HG02678 (cell line): ENCODE data around the gene PER1.
A peak's percentile ranks its signal among the peaks of the same experiment; 100 is the strongest.

Source experiments
- ATAC-seq: cut with Tn5 transposase; IDR thresholded peaks from one replicate; pipeline ENCODE4 v1.9.1; 2021; ENCODE audit warnings: mild to moderate bottlenecking, moderate library complexity; ENCODE audit not compliant: unreplicated experiment

The PER1 gene

GRCh38 chr17:8140065-8141029 is 11.9 kb downstream of the PER1 start:
- ATAC-seq, result no peak

GRCh38 chr17:8138672-8139371 is 13.4 kb downstream of the PER1 start:
- peak; percentile 88 for ATAC-seq

- peak; percentile 5 for ATAC-seq
Observed at GRCh38 chr17:8138374-8138671, 13.9 kb downstream of the PER1 start.

GRCh38 chr17:8137645-8138373 is 14.4 kb downstream of the PER1 start:
- peak; percentile 2 for ATAC-seq

- ATAC-seq, result no peak
Observed at GRCh38 chr17:8133941-8134340, 18.3 kb downstream of the PER1 start.

- no peak for ATAC-seq
Observed at GRCh38 chr17:8133399-8133798, 18.8 kb downstream of the PER1 start.

- no peak for ATAC-seq
Observed at GRCh38 chr17:8131844-8132441, 20.3 kb downstream of the PER1 start.

GRCh38 chr17:8128125-8128784 is 23.9 kb downstream of the PER1 start:
- ATAC-seq, result no peak

- ATAC-seq, result no peak
Observed at GRCh38 chr17:8126491-8127066, 25.6 kb downstream of the PER1 start.

- ATAC-seq, result no peak
Observed at GRCh38 chr17:8125947-8126490, 26.2 kb downstream of the PER1 start.

- ATAC-seq, result no peak
Observed at GRCh38 chr17:8125154-8125946, 26.9 kb downstream of the PER1 start.

DNA sequence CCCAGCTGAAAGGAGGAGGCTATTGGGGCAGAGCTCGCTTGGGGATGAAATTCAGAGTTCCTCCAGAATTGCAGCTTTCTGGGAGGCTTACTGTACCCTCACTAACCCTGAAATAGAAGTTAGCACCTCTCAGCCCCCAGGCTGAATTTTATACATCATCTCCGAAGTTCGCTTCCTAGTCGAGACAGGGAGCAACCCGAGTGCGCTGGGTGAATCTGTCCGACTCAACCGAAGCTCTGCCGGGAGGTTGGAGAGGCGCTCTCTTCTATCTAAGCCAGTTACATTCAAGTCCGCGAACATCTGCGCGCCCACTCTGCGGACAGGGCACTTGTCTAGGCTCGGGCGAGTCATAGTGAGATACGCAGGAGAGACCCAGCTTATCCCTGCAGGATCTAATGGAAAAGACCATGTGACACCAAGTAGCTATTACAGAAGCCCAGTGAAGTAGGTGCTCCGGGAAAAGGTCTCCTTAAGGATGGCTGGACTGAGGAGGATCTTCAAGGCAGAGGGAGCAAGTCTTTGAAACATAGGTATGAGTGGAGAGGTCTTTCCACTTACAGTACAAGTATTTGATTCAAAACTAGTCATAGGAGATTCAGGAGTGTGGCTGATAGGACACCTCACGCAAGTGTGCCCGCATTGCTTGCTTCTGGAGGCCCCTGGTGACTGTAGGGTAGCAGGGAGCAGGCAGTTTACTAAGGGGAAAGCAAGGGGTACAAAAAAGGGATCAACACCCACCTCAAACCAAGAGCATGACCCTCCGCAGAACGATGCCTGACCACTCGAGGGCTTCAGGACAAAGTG is 27.7 kb downstream of the PER1 start:
- ATAC-seq, result no peak

DNA sequence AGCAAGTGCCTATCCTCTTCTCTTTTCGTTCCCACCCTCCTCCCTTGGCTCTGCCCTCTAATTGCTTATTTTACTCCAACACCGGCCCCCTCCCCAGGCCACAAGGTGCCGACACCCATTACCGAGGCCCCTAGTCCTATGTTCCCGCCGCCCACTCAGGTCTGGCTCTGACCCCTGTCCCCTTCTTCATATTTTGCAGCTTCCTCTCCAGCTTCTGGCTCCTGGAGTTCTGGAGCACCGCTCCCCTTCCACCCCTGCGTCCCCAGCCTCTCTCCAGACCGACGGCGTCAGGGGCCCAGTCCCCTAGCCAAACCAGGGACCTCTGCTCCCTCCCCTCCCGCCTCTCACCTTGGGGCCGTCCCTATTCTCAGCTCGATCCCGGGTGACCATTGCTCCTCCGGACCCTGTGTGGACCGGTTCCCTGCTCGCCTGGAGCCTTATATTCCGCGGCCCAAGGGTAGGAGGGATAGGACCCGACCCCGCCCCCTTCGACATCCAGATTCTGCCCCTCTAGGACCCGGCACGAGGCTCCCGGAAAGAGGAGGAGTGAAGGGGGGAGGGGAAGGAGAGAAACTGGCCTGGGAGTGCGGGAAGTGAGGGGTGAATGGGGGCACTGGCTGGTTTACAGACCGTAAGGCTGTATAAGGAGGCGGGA is 28.4 kb downstream of the PER1 start, which contains the start of gene HES7:
Gene HES7, minus strand, starts transcription at position 412 of the 655 bp plus-strand sequence. Its CDS starts 22 bp downstream, at position 390.
- no peak for ATAC-seq

GRCh38 chr17:8122924-8123694 is 29.1 kb downstream of the PER1 start:
- no peak for ATAC-seq

DNA sequence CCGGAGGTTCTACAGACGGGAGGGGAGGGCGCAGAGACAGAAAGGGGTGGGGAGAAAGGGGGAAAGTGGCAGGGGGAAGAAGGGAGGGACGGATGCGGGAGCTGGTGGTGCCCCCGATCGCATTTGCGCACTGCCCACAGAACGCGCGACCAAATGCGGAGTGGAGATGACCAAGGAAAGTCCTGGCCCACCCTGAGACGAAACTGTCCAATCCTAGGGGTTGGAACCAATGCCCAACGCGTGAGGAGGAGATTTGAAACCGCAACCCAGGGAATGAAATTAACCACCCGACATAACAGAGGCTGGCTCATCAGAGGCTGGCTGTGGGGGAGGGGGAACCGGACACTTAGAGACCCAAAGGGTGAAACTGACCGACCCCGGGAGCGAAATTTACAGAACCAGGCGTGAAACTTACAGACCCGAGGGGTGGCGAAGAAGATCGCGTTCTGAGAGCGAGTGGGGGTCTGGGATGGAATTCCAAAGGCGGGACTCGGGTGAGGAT is 29.7 kb downstream of the PER1 start:
- ATAC-seq, result no peak

- peak; percentile 27 for ATAC-seq
Observed at GRCh38 chr17:8121681-8122421, 30.4 kb downstream of the PER1 start.
